GM18498 (cell line): ENCODE measurements around the gene SNAPC5.
"Not testable (repeated sequence)": the region's sequence is repeated elsewhere in the genome, so short reads cannot be mapped to it uniquely, and the experiment has no call there.

Experiments used
- ATAC-seq: cut with Tn5 transposase; IDR thresholded peaks from one replicate; pipeline ENCODE4 v1.9.1; 2021; ENCODE audit warnings: mild to moderate bottlenecking, moderate library complexity; ENCODE audit not compliant: unreplicated experiment

Gene SNAPC5

DNA sequence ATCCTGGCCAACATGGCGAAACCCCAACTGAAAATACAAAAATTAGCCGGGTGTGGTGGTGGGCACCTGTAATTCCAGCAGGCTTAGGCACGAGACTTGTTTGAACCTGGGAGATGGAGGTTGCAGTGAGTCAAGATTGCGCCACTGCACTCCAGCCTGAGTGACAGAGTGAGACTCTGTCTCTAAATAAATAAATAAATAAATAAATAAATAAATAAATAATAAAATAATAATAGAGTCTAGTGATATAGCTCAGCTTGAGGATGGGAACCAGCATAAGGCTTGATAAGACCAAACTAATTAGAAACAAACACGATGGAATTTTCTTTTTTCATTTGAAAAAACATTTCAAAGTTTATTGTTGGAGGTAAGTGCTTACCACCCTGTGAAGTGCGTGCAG is 36.3 kb downstream of the SNAPC5 start:
- ATAC-seq: not testable (repeated sequence)

DNA sequence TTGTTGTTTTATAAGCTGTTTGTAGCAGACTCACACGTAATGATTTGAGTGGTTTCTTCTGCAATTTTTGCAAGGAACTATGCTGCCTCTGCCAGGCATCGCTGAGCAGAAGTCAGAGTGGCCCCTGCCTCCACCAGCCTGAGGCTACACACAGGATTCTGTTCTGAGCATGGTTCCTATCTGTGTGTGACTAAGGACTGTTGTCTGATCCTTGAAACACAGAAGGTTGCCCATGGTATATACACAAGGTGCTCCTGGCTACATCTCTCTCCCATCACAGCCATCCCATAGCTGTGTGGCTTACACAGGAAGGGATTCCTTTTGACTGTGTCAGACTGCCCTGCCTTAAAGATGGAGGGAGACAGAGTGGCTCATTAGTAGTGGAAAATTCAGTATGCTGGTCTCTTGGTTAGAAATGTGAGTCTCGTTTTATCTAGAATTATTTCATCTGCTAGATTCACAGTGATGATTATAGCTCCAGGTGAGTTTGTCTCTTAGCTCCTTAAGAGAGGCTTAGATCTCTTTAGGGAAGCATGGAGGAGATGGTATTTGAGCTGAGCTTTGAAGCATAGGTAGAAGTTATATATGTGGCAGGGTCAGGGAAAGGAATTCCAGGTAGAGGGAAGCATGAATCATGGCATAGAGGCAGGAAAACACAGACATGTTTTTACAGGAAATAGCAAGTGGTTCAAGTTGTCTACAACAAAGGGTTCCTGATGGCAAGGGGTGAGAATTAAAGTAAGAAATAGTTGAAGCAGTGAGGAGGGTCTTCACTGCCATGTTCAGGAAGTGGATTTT is 37.5 kb downstream of the SNAPC5 start:
- ATAC-seq: no peak

DNA sequence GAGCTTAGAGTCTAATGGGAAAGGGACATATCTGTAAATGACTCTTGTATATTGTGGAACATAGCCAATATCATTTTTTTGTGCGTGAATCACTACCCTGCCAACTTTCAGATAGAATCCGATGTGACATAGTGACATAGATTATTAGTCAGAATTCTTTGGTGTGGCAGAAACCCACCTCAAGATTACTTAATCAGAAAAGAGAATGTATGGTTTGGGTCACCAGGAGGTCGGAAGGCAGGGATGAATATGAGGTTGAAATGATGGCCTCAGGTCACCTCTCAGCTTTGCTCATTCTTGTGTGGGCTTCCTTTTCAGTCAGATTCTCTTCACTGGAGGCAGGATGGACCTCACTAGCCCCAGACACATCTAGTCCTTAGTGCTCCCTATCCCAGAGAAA is 41.4 kb downstream of the SNAPC5 start:
- ATAC-seq: no peak

DNA sequence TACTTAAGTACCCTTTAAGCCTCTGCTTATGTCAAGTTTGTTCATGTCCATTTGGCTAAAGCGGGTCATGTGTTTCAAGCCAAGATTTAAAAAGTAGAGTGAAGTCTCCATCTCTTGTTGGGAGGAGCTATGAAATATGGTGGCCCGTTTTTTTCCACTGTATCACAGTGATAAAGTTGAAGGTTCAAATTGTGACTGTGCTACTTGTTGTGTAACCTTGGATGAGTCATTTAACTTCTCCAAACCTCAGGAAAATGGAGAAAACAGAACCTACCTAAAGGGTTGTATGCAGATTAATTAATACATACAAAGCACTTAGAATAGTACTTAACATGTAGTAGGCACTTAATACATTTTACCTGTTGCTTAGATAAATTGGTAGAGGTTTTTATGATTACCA is 43.4 kb downstream of the SNAPC5 start:
- no peak for ATAC-seq

DNA sequence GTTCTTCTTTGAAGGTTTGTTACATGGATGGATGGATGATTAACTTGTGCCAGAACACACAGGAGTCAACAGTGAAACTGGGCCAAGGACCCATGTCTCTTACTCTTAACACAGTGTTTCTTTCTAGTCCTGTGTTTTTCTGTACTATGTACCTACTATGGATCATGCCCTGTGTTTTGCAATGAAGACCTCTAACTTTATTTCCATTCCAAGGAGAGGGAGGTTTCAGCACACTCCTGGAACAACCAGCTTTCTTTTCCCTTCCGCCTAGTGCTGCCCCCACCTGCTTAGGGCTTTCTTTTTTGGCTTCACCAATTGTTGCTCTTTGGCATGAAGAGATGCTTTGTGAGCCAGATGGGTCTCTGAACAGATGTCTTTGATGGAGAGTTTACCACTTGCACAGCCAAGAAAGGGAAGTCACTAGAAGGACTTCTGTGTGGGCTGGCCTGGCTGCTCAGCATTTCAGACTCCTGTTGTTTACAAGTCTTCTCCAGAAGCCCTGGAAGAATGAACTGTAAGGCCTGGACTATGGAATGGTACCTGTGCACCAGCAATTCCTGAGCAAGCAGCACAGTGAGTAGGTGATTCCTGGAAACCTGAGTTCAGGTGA is 44.5 kb downstream of the SNAPC5 start:
- no peak for ATAC-seq

DNA sequence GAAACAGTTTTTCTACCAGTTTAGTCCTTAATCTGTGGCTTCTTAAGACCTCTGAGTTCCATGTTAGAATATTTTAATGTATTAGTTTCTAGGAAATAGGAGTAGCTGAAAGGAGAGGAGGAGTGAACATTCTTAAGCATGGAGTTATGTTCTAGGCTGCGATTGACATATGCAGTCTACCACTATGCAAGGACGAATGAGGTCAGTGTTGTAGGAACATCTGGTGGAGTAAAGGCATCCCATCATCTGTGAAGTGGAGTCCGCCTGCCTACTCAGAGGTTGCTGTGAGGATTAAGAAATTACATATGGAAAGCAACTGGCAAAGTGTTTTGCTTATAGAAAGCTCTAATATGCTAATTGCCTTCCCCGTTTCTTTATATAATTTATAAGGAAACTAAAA is 45.1 kb downstream of the SNAPC5 start:
- no peak for ATAC-seq
